Endothelial cell of umbilical vein (primary cell): ENCODE results near the gene REPS1. TPM values are rescaled to one million over a fixed set of nuclear protein-coding genes. Genes with fewer than 3 reads are reported as not detected.
"Not testable (repeated sequence)": the region's sequence is repeated elsewhere in the genome, so short reads cannot be mapped to it uniquely, and the experiment has no call there.

Experiments
- BruUV-seq: library from RNA; stranded (reverse); fragments of 400-500 nt; replicated peaks from 2 replicates; lab custom pipeline; 2021; lab: Mats Ljungman, UMichigan
- CTCF ChIA-PET: fragments of 300-600, 350-600 bp; sonication (Branson Sonifier 250); formaldehyde crosslinking; loops from one replicate; lab custom pipeline; 2021; ENCODE audit warnings: antibody characterized with exemption, inconsistent platforms; lab: Charles Lee
- POLR2A ChIA-PET: fragments of 300-600, 350-600 bp; sonication (Branson Sonifier 250); formaldehyde crosslinking; loops from one replicate; lab custom pipeline; 2021; ENCODE audit warnings: antibody characterized with exemption, inconsistent platforms; lab: Charles Lee
- DNase-seq: peaks from one replicate; pipeline ENCODE4 v3.0.0-alpha.2; 2011; ENCODE audit warnings: low read depth, low spot score
- FAIRE-seq: peaks from 2 replicates; lab custom pipeline; 2011; peaks lifted over from hg19 to GRCh38; lab: Jason Lieb, UNC
- H2AFZ ChIP-seq: 2 replicates; pipeline ENCODE4 v1.6.0; 2012; ENCODE audit warnings: low read depth, low read length, control low read depth, inconsistent platforms
- H3K27ac ChIP-seq: 2 replicates; pipeline ENCODE4 v1.5.1; 2011; ENCODE audit warnings: low read depth, mild to moderate bottlenecking, control low read depth, low read length, moderate library complexity; ENCODE audit not compliant: insufficient read depth
- H3K27me3 ChIP-seq, 2 experiments: 2 replicates each; pipeline versions ENCODE4 v1.6.0 to v1.6.1; 2011; ENCODE audit warnings: low read length in 2 of 2, mixed read lengths in 1 of 2; ENCODE audit not compliant: control insufficient read depth in 2 of 2, insufficient read depth in 2 of 2
- H3K36me3 ChIP-seq, 2 experiments: 2 replicates in 1 of 2; 3 replicates in 1 of 2; pipeline ENCODE4 v1.5.1; 2011; ENCODE audit warnings: low read length in 2 of 2, mild to moderate bottlenecking in 1 of 2, moderate library complexity in 1 of 2; ENCODE audit not compliant: control insufficient read depth in 2 of 2, insufficient read depth in 2 of 2; ENCODE audit errors: extremely low read depth in 1 of 2
- H3K4me1 ChIP-seq: 3 replicates; pipeline ENCODE4 v1.5.1; 2011; ENCODE audit warnings: mild to moderate bottlenecking, low read length; ENCODE audit not compliant: control insufficient read depth, insufficient read depth; ENCODE audit errors: extremely low read depth
- H3K4me2 ChIP-seq: 2 replicates; pipeline ENCODE4 v1.6.1; 2011; ENCODE audit warnings: low read length, control low read depth, mixed read lengths; ENCODE audit not compliant: insufficient read depth
- H3K4me3 ChIP-seq, 3 experiments: fragments of 200-600 bp in 1 of 3; sonication (generic), shearing (Covaris generic) in 1 of 3; replicated peaks in 1 of 3; 2 replicates each; pipeline ENCODE4 v1.5.1; 2011 to 2016; ENCODE audit warnings: control low read depth in 3 of 3, low read length in 3 of 3, mild to moderate bottlenecking in 2 of 3, inconsistent platforms in 1 of 3, low read depth in 1 of 3, moderate library complexity in 1 of 3; ENCODE audit not compliant: insufficient read depth in 1 of 3
- H3K79me2 ChIP-seq: 2 replicates; pipeline ENCODE4 v1.6.0; 2012; ENCODE audit warnings: low read length, inconsistent platforms; ENCODE audit not compliant: control insufficient read depth, insufficient read depth
- H3K9ac ChIP-seq: replicated peaks from 2 replicates; pipeline ENCODE3; 2011; ENCODE audit warnings: low read length, control low read depth; ENCODE audit not compliant: insufficient read depth; ENCODE audit errors: extremely low read depth
- H3K9me1 ChIP-seq: replicated peaks from 3 replicates; pipeline ENCODE4 v1.6.0; 2011; ENCODE audit warnings: mild to moderate bottlenecking, low read length; ENCODE audit not compliant: control insufficient read depth, insufficient read depth; ENCODE audit errors: extremely low read depth
- H3K9me3 ChIP-seq: replicated peaks from 2 replicates; pipeline ENCODE4 v1.5.1; 2012; ENCODE audit warnings: low read length, inconsistent platforms; ENCODE audit not compliant: control insufficient read depth, insufficient read depth
- H4K20me1 ChIP-seq: replicated peaks from 2 replicates; pipeline ENCODE3; 2011; ENCODE audit warnings: mild to moderate bottlenecking, low read length; ENCODE audit not compliant: control insufficient read depth, insufficient read depth; ENCODE audit errors: extremely low read depth
- EZH2 ChIP-seq: IDR thresholded peaks from 2 replicates; pipeline ENCODE4 v1.6.1; 2012; ENCODE audit warnings: borderline replicate concordance, low read depth, mild to moderate bottlenecking, moderate library complexity, low read length, inconsistent platforms; ENCODE audit not compliant: severe bottlenecking
- JUN ChIP-seq: IDR thresholded peaks from 2 replicates; pipeline ENCODE4 v1.6.1; 2011; ENCODE audit warnings: borderline replicate concordance, low read depth; ENCODE audit not compliant: insufficient read length, insufficient read depth
- MYC ChIP-seq: IDR thresholded peaks from one replicate; pipeline ENCODE4 v1.6.1; 2011; ENCODE audit warnings: mild to moderate bottlenecking, low read depth, low read length
- POLR2A ChIP-seq: IDR thresholded peaks from 2 replicates; pipeline ENCODE4 v1.6.1; 2012; ENCODE audit warnings: low read depth, mild to moderate bottlenecking, control low read depth, low read length
- POLR2AphosphoS5 ChIP-seq: IDR thresholded peaks from 2 replicates; pipeline ENCODE4 v1.6.1; 2012; ENCODE audit warnings: low read depth, mild to moderate bottlenecking, control low read depth, low read length, moderate library complexity; ENCODE audit not compliant: insufficient read depth
- dilution Hi-C: fragments of 300-500 bp; cut with MboI; formaldehyde crosslinking; loops from one replicate; pipeline ENCODE4 v1.15.0; 2019; ENCODE audit warnings: low sequenced_read_pairs; ENCODE audit not compliant: extremely low pct_ligation_motif_present
- intact Hi-C: fragments of 100-400 bp; cut with micrococcal nuclease; formaldehyde crosslinking; loops from one replicate; pipeline ENCODE4 v1.10.0; 2022
- polyA plus RNA-seq, 4 experiments: library from polyadenylated mRNA; depleted of rRNA in 3 of 4; stranded (reverse) in 3 of 4; unstranded in 1 of 4; fragments of >200 nt; gene quantifications; 2 replicates each; pipeline versions ENCODE4 v1.2.1 to v1.2.3, GENCODE V29; 2011 to 2012; ENCODE audit warnings: missing spikeins in 1 of 4
- total RNA-seq: library from RNA; stranded (reverse); gene quantifications from 2 replicates; pipeline ENCODE4 v1.2.3, GENCODE V29; 2021
- TF ChIP-seq, protein P1 (sequence below): IDR thresholded peaks from 2 replicates; pipeline ENCODE4 v1.6.1; 2011; ENCODE audit not compliant: insufficient read depth, insufficient read length

The REPS1 gene
- total and polyA plus RNA-seq, 2 donors (not counting 3 experiments of a cell fraction or from before 2014, with no cell fraction given), result 20.6 to 35.0 TPM

DNA sequence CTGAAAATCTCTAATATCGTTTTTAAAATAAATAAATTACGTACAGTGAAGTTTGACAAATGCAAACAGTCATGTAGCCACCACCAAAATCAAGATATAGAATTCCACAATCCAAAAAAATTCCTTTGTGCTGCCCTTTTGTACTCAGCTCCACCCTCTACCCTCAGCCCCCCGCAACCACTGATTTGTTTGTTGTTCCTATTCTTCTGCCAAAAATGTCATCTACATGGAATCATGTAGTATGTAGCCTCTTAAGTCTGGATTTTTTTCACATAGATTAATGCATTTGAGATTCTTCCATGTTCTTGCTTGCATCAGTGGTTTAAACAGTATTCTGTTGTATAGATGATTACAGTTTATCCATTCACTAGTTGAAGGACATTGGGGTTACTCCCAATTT lies 8.5 kb upstream of the REPS1 start:
- FAIRE-seq, result no peak
- Histone ChIP-seq H3K9ac (no peak overlapping the region), H3K27ac (no peak overlapping the region), H2AFZ (no peak overlapping the region), H3K4me1 (no peaks in the 10 kb centered on the region), H3K9me1 (no peaks in the 10 kb centered on the region), H3K79me2 (no peaks in the 10 kb centered on the region), H3K36me3 (no peaks in the 10 kb centered on the region), H3K9me3 (no peaks in the 10 kb centered on the region), H3K4me2 (no peak overlapping the region), H4K20me1 (no peaks in the 10 kb centered on the region), H3K27me3 (peaks cover 3% of the 10 kb centered on the region in 2 experiments), H3K4me3 (no peak overlapping the region)
- TF ChIP-seq POLR2AphosphoS5 (no peak), POLR2A (no peak), JUN (no peak), EZH2 (no peak), MYC (no peak)
- TF ChIP-seq, protein P1, sequence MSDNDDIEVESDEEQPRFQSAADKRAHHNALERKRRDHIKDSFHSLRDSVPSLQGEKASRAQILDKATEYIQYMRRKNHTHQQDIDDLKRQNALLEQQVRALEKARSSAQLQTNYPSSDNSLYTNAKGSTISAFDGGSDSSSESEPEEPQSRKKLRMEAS, result no peak
- dilution Hi-C loops, result no loop called here
- no TSS peak for BruUV-seq
- POLR2A ChIA-PET, result no interaction called here
- CTCF ChIA-PET, result no interaction called here
- intact Hi-C loops, result no loop called here
- no peak for DNase-seq

DNA sequence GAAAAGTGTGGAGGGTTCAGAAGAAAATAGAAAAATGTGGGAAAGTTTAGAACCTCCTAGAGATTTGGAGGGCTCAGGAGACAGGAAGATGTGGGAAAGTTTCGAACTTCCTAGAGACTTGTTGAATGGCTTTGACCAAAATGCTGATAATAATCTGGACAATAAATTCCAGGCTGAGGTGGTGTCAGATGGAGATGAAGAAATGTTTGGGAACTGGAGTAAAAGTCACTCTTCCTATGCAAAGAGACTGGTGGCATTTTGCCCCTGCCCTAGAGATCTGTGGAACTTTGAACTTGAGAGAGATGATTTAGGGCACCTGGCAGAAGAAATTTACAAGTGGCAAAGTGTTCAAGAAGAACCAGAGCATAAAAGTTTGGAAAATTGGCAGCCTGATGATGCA lies 5.4 kb upstream of the REPS1 start:
- H3K4me1 ChIP-seq, H3K27ac ChIP-seq, H3K27me3 ChIP-seq, BruUV-seq, H3K4me3 ChIP-seq, CTCF ChIA-PET, H3K9me1 ChIP-seq, H3K9me3 ChIP-seq, H3K4me2 ChIP-seq, H3K36me3 ChIP-seq, FAIRE-seq, DNase-seq, H3K9ac ChIP-seq, H2AFZ ChIP-seq, H4K20me1 ChIP-seq, POLR2A ChIA-PET, dilution Hi-C loops, H3K79me2 ChIP-seq, intact Hi-C loops: not testable (repeated sequence)

DNA sequence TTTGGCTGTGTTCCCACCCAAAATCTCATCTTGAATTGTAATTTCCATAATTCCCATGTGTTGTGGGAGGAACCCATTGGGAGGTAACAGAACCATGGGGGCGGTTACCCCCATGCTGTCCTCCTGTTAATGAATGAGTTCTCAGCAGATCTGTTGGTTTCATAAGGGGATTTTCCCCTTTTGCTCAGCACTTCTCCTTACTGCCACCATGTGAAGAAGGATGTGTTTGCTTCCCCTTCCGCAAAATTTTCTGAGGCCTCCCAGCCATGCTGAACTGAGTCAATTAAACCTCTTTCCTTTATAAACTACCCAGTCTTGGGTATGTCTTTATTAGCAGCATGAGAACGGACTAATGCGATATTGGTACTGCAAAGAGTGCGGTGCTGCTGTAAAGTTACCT lies 4.9 kb upstream of the REPS1 start:
- H3K36me3 ChIP-seq, H3K27ac ChIP-seq, H3K4me3 ChIP-seq, H3K9me1 ChIP-seq, dilution Hi-C loops, H3K4me2 ChIP-seq, H3K9me3 ChIP-seq, DNase-seq, H3K79me2 ChIP-seq, H3K27me3 ChIP-seq, H2AFZ ChIP-seq, H3K4me1 ChIP-seq, POLR2A ChIA-PET, CTCF ChIA-PET, H4K20me1 ChIP-seq, BruUV-seq, H3K9ac ChIP-seq, FAIRE-seq, intact Hi-C loops: not testable (repeated sequence)
